ENCODE measurements around the gene EPHA8.

The EPHA8 gene

DNA sequence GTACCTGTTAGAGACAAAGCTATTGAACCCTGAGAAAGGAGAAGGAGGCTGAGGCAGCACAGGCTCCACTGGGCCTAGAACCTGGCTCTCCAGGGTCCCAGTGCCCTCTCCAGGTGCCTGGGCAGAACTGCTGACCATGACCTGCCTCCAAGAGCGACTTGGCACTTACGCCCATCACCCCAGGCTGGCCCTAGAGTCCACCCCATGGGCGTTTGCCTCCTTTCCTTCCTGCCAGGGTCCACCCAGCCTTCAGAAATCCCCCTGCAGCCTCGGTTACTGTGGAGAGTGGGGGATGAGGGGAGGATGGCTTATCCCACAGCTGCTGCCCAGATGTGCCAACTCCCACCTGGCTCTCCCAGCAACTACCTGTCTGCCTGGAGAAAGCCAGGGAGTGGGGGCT lies 58.5 kb downstream of the EPHA8 start:
- Histone ChIP-seq H3K27ac (ENCODE audit: low read depth, low read length) (no peak overlapping the region), H3K9me3 (ENCODE audit: control insufficient read depth, insufficient read depth, low read length) (no peaks in the 10 kb centered on the region), H3K27me3 (ENCODE audit: control insufficient read depth, insufficient read depth, low read length) (no peaks in the 10 kb centered on the region), H3K36me3 (ENCODE audit: control insufficient read depth, insufficient read depth, low read length) (no peaks in the 10 kb centered on the region), H3K4me3 (ENCODE audit: low read depth, low read length) (no peak overlapping the region), H3K4me1 (ENCODE audit: control insufficient read depth, insufficient read depth, low read length) (peaks cover 7% of the 10 kb centered on the region), H3K9ac (ENCODE audit: low read depth, low read length) (no peak overlapping the region)

DNA sequence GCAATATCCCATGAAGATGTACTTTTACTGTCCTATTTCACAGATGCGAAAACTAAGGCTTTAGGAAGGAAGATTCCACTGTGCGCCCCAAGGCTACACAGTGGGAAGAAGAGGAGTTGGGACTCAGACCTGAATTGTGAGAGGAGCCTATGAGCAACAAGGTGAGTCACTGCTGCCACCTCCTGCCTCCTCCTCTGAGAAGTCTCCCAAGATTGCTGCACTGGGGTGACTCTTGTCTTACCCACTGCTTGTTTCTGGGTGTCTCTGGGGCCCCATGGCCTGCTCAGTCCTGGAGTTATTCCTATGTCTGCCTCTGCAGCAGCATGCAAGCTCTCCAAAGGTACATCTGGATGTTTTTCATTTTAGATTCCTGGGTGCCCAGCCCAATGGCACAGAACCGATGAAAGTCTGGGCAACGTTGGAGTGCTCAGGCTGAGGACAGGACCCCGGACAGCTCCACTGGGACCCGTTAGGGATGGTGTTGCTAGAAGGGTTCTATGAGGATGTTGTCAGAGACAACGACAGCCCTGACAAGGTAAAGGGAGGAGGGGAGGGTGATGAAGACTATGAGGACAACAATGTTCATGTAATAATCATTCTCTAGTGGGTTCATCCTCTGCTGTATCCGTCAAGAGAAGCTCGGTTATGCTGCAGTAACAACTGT lies 62.1 kb downstream of the EPHA8 start:
- no peaks in the 10 kb centered on the region for H3K36me3 ChIP-seq (ENCODE audit: control insufficient read depth, insufficient read depth, low read length)
- H3K27ac ChIP-seq (ENCODE audit: low read depth, low read length): no peak overlapping the region
- H3K9me3 ChIP-seq (ENCODE audit: control insufficient read depth, insufficient read depth, low read length): no peaks in the 10 kb centered on the region
- no peaks in the 10 kb centered on the region for H3K27me3 ChIP-seq (ENCODE audit: control insufficient read depth, insufficient read depth, low read length)
- no peak overlapping the region for H3K9ac ChIP-seq (ENCODE audit: low read depth, low read length)
- H3K4me1 ChIP-seq (ENCODE audit: control insufficient read depth, insufficient read depth, low read length): peaks cover 25% of the 10 kb centered on the region
- H3K4me3 ChIP-seq (ENCODE audit: low read depth, low read length): no peak overlapping the region

DNA sequence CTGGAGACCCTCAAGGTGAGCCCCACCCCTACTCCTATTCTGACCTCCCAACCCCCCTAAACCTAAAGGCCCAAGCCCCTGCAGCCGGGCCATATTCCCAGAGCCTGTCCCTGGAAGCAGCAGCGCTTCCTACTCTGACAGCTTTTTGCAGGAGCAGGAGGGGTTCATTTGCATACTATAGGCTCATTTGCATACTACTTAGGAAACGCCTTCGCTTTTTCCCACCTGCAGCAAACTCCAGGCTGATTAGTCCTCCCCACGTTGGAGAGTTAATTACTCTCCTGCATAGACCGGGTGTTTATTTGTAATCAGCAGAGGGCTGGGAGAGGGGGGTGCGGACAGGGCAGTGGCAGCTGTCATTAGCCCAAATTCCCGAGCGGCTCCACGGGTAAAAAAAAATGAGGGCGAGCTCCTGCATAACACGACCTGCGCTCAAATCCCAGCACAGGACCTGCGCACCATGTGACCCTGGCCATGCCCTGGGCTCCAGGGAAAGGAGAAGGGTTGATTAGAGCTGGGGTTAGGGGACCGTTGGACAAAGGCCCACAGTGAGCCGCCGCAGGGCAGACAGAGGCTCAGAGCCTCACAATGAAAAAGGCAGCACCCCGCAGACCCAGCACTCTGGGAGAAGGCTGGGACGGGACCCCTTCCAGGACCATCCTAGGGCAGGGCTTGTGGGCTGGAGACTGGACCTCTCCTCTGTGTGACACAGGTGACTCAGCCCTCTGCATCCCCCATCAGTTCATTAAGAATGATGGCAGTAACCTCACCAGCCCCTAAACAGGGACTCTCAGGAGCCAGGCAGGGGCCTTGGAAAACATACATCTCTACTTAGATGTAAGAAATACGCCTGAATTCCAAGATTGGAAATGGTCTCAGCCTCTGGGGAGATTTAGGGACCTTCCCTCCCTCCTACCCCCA lies 63.2 kb downstream of the EPHA8 start:
- H3K27me3 ChIP-seq (ENCODE audit: control insufficient read depth, insufficient read depth, low read length): no peaks in the 10 kb centered on the region
- H3K4me3 ChIP-seq (ENCODE audit: low read depth, low read length): no peak overlapping the region
- H3K27ac ChIP-seq (ENCODE audit: low read depth, low read length): no peak overlapping the region

DNA sequence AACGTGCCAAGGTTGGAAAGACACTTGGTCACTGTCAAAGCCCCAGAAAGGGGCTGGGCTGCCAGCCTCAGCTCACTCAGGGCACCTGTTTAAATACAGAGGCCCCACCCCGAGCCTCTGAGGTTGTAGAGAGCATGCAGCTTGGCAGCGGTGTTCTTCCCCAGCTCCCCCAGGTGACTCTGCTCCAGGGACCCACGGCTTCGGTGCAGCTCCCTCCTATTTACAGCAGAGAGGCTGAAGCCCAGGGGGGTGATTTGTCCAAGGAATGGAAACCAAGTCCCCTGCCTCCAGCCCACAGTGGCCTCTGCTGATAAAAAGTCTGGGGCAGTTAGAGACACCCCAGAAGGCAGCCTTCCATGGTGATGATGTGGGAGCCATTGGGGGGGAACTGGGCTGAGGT lies 64.0 kb downstream of the EPHA8 start:
- H3K4me1 ChIP-seq (ENCODE audit: control insufficient read depth, insufficient read depth, low read length): peaks cover 36% of the 10 kb centered on the region
- H3K36me3 ChIP-seq (ENCODE audit: control insufficient read depth, insufficient read depth, low read length): no peaks in the 10 kb centered on the region
- H3K9ac ChIP-seq (ENCODE audit: low read depth, low read length): no peak overlapping the region
- no peaks in the 10 kb centered on the region for H3K9me3 ChIP-seq (ENCODE audit: control insufficient read depth, insufficient read depth, low read length)
- H3K27ac ChIP-seq (ENCODE audit: low read depth, low read length): no peak overlapping the region
- H3K27me3 ChIP-seq (ENCODE audit: control insufficient read depth, insufficient read depth, low read length): no peaks in the 10 kb centered on the region
- H3K4me3 ChIP-seq (ENCODE audit: low read depth, low read length): no peak overlapping the region

More for the DNA sequence above, 63.2 kb downstream of the EPHA8 start:
- Histone ChIP-seq H3K4me1 (ENCODE audit: control insufficient read depth, insufficient read depth, low read length) (peaks cover 33% of the 10 kb centered on the region), H3K9ac (ENCODE audit: low read depth, low read length) (no peak overlapping the region), H3K36me3 (ENCODE audit: control insufficient read depth, insufficient read depth, low read length) (no peaks in the 10 kb centered on the region), H3K9me3 (ENCODE audit: control insufficient read depth, insufficient read depth, low read length) (no peaks in the 10 kb centered on the region)

DNA sequence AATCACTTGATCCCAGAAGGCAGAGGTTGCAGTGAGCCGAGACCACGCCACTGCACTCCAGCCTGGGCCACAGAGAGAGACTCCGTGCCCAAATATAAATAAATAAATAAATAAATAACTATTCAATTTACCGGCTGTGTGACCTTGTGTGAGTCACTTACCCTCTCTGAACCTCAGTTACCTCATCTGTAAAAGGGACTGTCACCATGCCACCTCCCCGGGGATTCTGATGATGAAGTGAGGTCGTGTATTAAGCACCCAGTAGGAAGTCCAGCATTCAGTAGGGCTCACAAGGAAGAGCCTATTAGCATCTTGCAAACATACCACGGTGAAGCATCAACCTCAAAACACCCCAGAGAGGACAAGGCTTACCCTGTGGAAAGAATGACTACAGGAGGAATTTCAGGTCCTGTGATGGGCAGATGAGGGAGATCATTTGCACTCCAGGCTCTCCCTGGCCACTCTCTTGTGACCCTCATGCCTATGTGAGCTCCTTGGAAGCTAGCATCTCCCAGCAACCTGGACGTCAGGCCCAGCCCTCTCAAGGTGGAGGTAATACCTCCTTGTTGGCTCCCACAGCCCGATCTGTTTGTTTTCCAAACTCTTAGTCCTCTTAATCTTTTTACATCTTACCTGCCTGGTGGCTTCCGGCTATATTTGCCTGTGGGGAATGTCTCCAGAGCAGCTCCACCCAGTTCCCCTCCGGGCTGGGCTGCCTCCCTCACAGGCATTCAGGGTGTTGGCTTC lies 65.6 kb downstream of the EPHA8 start:
- peak overlapping the region; percentile 57 for H3K27ac ChIP-seq (ENCODE audit: low read depth, low read length)
- peaks cover 36% of the 10 kb centered on the region for H3K4me1 ChIP-seq (ENCODE audit: control insufficient read depth, insufficient read depth, low read length)
- H3K27me3 ChIP-seq (ENCODE audit: control insufficient read depth, insufficient read depth, low read length): no peaks in the 10 kb centered on the region

DNA sequence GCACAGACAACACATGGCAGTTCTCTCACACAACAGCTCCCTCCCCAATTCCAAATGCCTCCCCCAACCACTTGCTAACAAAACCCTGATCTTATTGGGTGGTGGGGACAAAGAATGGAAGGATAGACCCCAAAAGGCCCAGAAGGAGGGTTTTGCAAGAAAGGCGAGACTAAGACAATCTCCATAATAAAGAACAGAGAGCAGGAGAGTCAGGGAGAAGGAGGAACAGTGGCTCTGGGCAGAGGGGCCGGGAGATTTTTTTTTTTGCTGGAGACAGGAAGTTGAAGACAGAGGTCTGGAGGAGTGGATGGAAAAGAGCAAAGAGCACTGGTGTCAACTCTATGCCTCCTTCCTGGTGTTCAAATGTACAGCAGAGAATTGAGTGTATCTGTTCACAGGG lies 66.6 kb downstream of the EPHA8 start:
- Histone ChIP-seq H3K9me3 (ENCODE audit: control insufficient read depth, insufficient read depth, low read length) (0 out of 2 replicates have a peak, but pooled peaks cover 6% of the 10 kb centered on the region), H3K4me1 (ENCODE audit: control insufficient read depth, insufficient read depth, low read length) (peaks cover 36% of the 10 kb centered on the region), H3K36me3 (ENCODE audit: control insufficient read depth, insufficient read depth, low read length) (no peaks in the 10 kb centered on the region), H3K9ac (ENCODE audit: low read depth, low read length) (no peak overlapping the region), H3K27me3 (ENCODE audit: control insufficient read depth, insufficient read depth, low read length) (no peaks in the 10 kb centered on the region), H3K27ac (ENCODE audit: low read depth, low read length) (peak overlapping the region; percentile 38), H3K4me3 (ENCODE audit: low read depth, low read length) (no peak overlapping the region; the same call in 1 of the 2 replicates)

More for the DNA sequence above, 65.6 kb downstream of the EPHA8 start:
- no peaks in the 10 kb centered on the region for H3K9me3 ChIP-seq (ENCODE audit: control insufficient read depth, insufficient read depth, low read length)
- H3K4me3 ChIP-seq (ENCODE audit: low read depth, low read length): no peak overlapping the region
- H3K9ac ChIP-seq (ENCODE audit: low read depth, low read length): no peak overlapping the region
- no peaks in the 10 kb centered on the region for H3K36me3 ChIP-seq (ENCODE audit: control insufficient read depth, insufficient read depth, low read length)

DNA sequence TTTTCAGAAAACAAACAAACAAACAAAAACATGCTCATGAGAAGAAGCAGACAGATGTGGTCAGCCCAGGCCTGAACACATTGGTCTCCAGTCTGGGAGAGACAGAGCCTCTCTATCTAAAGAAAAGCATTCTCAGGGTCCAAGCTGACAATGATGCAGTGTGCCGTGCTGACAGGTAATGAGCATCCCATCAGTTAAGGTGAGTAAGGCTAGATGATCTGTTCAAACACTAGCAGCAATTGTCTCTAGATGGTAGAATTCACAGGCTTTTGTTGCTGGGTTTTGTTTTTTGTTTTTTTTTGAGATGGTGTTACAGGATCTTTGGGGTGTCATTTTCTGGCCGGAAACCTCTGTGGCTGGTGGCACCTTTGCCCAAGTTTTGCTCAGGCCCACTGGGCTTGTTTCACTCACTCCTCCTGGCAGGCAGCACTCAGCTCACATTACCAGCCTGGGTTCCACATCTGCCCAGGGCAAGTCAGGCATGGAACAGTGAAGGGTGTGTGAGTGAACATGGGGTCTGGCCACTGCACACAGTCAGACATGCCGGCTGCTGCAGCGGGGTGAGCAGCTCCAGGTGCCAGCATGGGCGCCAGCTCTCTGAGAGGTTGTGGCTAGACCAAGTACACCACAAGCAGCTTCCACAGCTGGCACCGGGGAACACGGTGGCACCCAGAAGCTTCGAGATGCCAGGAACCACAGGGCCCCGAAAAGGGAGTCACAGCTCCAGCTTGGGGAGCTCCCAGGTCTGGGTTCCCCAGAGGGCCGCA lies 70.6 kb downstream of the EPHA8 start:
- Histone ChIP-seq H3K36me3 (ENCODE audit: control insufficient read depth, insufficient read depth, low read length) (no peaks in the 10 kb centered on the region), H3K27me3 (ENCODE audit: control insufficient read depth, insufficient read depth, low read length) (no peaks in the 10 kb centered on the region), H3K27ac (ENCODE audit: low read depth, low read length) (no peak overlapping the region), H3K4me3 (ENCODE audit: low read depth, low read length) (no peak overlapping the region), H3K9me3 (ENCODE audit: control insufficient read depth, insufficient read depth, low read length) (0 out of 2 replicates have a peak, but pooled peaks cover 6% of the 10 kb centered on the region), H3K4me1 (ENCODE audit: control insufficient read depth, insufficient read depth, low read length) (peaks cover 25% of the 10 kb centered on the region), H3K9ac (ENCODE audit: low read depth, low read length) (no peak overlapping the region)

DNA sequence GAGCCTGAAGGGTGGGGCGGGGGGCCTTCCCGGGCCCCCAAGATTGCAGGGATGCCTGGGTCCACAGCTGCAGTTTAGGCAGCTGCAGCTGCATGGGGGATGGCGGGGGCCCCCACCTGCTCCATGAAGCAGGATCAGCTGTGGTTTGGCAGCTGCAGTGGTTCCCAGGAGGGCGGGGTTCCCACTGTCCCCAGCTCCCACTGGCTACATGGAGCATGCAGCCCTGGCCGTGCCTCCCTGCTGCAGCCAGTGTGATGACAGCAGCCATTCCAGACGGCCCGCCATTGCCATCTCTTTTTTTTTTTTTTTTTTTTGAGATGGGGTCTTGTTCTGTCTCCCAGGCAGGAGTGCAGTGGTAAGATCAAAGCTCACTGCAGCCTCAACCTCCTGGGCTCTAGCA lies 72.1 kb downstream of the EPHA8 start:
- Histone ChIP-seq H3K27me3 (ENCODE audit: control insufficient read depth, insufficient read depth, low read length) (no peaks in the 10 kb centered on the region), H3K4me1 (ENCODE audit: control insufficient read depth, insufficient read depth, low read length) (peaks cover 14% of the 10 kb centered on the region), H3K4me3 (ENCODE audit: low read depth, low read length) (no peak overlapping the region), H3K9ac (ENCODE audit: low read depth, low read length) (no peak overlapping the region), H3K9me3 (ENCODE audit: control insufficient read depth, insufficient read depth, low read length) (0 out of 2 replicates have a peak, but pooled peaks cover 6% of the 10 kb centered on the region), H3K36me3 (ENCODE audit: control insufficient read depth, insufficient read depth, low read length) (no peaks in the 10 kb centered on the region), H3K27ac (ENCODE audit: low read depth, low read length) (no peak overlapping the region)

DNA sequence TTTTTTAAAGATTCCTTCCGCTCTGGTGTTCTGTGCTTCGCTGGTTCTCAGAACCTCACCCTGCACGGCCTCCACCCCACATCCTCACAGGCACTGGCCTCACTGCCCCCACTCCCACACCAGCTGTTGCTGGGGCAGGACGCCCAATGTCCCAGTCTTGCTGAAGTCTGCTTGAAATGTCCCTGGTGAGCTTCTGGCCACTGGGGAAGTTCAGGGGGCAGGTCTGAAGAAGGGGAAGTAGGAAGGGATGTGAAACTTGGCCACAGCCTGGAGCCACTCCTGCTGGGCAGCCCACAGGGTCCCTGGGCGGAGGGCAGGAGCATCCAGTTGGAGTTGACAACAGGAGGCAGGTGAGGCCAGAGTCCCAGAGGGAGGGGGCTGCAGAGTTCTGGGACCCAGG lies 73.1 kb downstream of the EPHA8 start, which contains the start of gene C1QA:
C1QA (plus strand) TSS at position 276 of the 400 bp plus-strand sequence. CDS start 989 bp downstream, outside the sequence.
- Histone ChIP-seq H3K9ac (ENCODE audit: low read depth, low read length) (no peak within 1 kb of the TSS), H3K4me3 (ENCODE audit: low read depth, low read length) (no peak within 1 kb of the TSS), H3K4me1 (ENCODE audit: control insufficient read depth, insufficient read depth, low read length) (peaks cover 8% of the 10 kb centered on the region), H3K9me3 (ENCODE audit: control insufficient read depth, insufficient read depth, low read length) (0 out of 2 replicates have a peak, but pooled peaks cover 6% of the 10 kb centered on the region), H3K36me3 (ENCODE audit: control insufficient read depth, insufficient read depth, low read length) (no peaks in the 10 kb centered on the region), H3K27me3 (ENCODE audit: control insufficient read depth, insufficient read depth, low read length) (no peaks in the 10 kb centered on the region), H3K27ac (ENCODE audit: low read depth, low read length) (no peak within 1 kb of the TSS)

DNA sequence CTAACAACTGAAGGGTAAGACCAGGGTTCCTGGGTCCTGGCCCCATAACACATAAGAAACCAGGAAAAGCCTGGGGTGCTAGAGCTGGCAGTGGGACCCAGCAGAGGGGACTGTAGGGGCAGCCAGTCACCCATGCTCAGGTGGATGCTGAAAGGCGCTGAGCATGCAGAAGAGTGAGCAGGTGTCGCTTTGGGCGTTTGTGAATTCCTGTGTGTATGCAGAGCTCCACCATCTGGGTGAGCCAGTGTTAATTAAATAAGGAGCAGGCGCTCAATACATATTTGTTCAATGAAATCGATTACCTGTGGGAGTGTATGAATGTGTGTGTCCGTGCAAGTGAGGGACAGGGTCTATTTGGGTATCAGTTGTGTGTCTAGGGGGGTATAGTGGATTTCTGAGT lies 73.6 kb downstream of the EPHA8 start:
- Histone ChIP-seq H3K27me3 (ENCODE audit: control insufficient read depth, insufficient read depth, low read length) (no peaks in the 10 kb centered on the region), H3K4me3 (ENCODE audit: low read depth, low read length) (no peak overlapping the region), H3K4me1 (ENCODE audit: control insufficient read depth, insufficient read depth, low read length) (0 out of 2 replicates have a peak, but pooled peaks cover 3% of the 10 kb centered on the region), H3K9ac (ENCODE audit: low read depth, low read length) (no peak overlapping the region), H3K27ac (ENCODE audit: low read depth, low read length) (no peak overlapping the region), H3K9me3 (ENCODE audit: control insufficient read depth, insufficient read depth, low read length) (0 out of 2 replicates have a peak, but pooled peaks cover 6% of the 10 kb centered on the region), H3K36me3 (ENCODE audit: control insufficient read depth, insufficient read depth, low read length) (no peaks in the 10 kb centered on the region)
